Neutrophil (primary cell): Measurements from ENCODE around the gene STMND1.

ENCODE experiments used
- H3K27ac ChIP-seq: fragments of 200-600 bp; sonication (generic); 2 replicates; pipeline ENCODE4 v1.5.1; 2016; ENCODE audit warnings: mild to moderate bottlenecking, moderate library complexity
- H3K27me3 ChIP-seq: fragments of 200-600 bp; sonication (generic); 2 replicates; pipeline ENCODE4 v1.6.0; 2016; ENCODE audit warnings: mild to moderate bottlenecking
- H3K36me3 ChIP-seq: fragments of 200-600 bp; sonication (generic); 2 replicates; pipeline ENCODE4 v1.5.1; 2017
- H3K4me1 ChIP-seq, 2 experiments: fragments of 200-600 bp in 1 of 2; sonication (generic) in 1 of 2; 1 replicate in 1 of 2; 2 replicates in 1 of 2; pipeline versions ENCODE4 v1.5.1 to v1.6.1; 2013 to 2016; ENCODE audit warnings: low read depth in 1 of 2, low read length in 1 of 2, mild to moderate bottlenecking in 1 of 2, moderate library complexity in 1 of 2; ENCODE audit not compliant: control insufficient read depth in 1 of 2, insufficient read depth in 1 of 2
- H3K4me3 ChIP-seq, 2 experiments: fragments of 200-600 bp in 1 of 2; sonication (generic) in 1 of 2; 1 replicate in 1 of 2; 2 replicates in 1 of 2; pipeline ENCODE4 v1.5.1; 2013 to 2016; ENCODE audit warnings: low read depth in 1 of 2, low read length in 1 of 2, mild to moderate bottlenecking in 1 of 2, moderate library complexity in 1 of 2
- H3K9me3 ChIP-seq: fragments of 200-600 bp; sonication (generic); 2 replicates; pipeline ENCODE4 v1.5.1; 2016
- CTCF ChIP-seq: fragments of 200-600 bp; sonication (generic); IDR thresholded peaks from 2 replicates; pipeline ENCODE4 v1.5.1; 2016; ENCODE audit warnings: antibody characterized with exemption

STMND1 gene

GRCh38 chr6:17101422-17102257, at the start of gene STMND1:
Gene STMND1, plus strand, starts transcription at chr6:17102050. Its CDS starts 208 bp downstream, at chr6:17102258.
- no peaks in the 10 kb centered on the region for H3K9me3 ChIP-seq
- peaks cover 0 to 3% of the 10 kb centered on the region in 2 experiments for H3K4me1 ChIP-seq
- H3K4me3 ChIP-seq: no peak within 1 kb of the TSS
- H3K27me3 ChIP-seq: peaks cover 69% of the 10 kb centered on the region
- no peaks in the 10 kb centered on the region for H3K36me3 ChIP-seq
- TF ChIP-seq CTCF: no peak
- no peak within 1 kb of the TSS for H3K27ac ChIP-seq

GRCh38 chr6:17054647-17055046, 47.2 kb upstream of the STMND1 start:
- Histone ChIP-seq H3K36me3 (no peaks in the 10 kb centered on the region), H3K27ac (no peak overlapping the region), H3K9me3 (no peaks in the 10 kb centered on the region), H3K4me1 (no peaks in the 10 kb centered on the region), H3K4me3 (no peak overlapping the region), H3K27me3 (no peaks in the 10 kb centered on the region)
- TF ChIP-seq CTCF: no peak

GRCh38 chr6:17057322-17057721, 44.5 kb upstream of the STMND1 start:
- Histone ChIP-seq H3K27ac (no peak overlapping the region), H3K27me3 (no peaks in the 10 kb centered on the region), H3K4me3 (no peak overlapping the region), H3K9me3 (no peaks in the 10 kb centered on the region), H3K36me3 (no peaks in the 10 kb centered on the region), H3K4me1 (no peaks in the 10 kb centered on the region)
- TF ChIP-seq CTCF: no peak

- TF ChIP-seq CTCF: no peak
- H3K27ac ChIP-seq: no peak overlapping the region
Observed at GRCh38 chr6:17058550-17058949, 43.3 kb upstream of the STMND1 start.

GRCh38 chr6:17059022-17059421, 42.8 kb upstream of the STMND1 start:
- Histone ChIP-seq H3K27ac (no peak overlapping the region), H3K9me3 (no peaks in the 10 kb centered on the region), H3K4me1 (no peaks in the 10 kb centered on the region), H3K4me3 (no peak overlapping the region), H3K36me3 (no peaks in the 10 kb centered on the region), H3K27me3 (no peaks in the 10 kb centered on the region)
- TF ChIP-seq CTCF: no peak

More at GRCh38 chr6:17058550-17058949, 43.3 kb upstream of the STMND1 start:
- no peaks in the 10 kb centered on the region for H3K36me3 ChIP-seq
- no peak overlapping the region for H3K4me3 ChIP-seq
- no peaks in the 10 kb centered on the region for H3K27me3 ChIP-seq
- H3K9me3 ChIP-seq: no peaks in the 10 kb centered on the region
- H3K4me1 ChIP-seq: no peaks in the 10 kb centered on the region
